ENCODE measurements around the gene TXNL4B.
A peak's percentile ranks its signal among the peaks of the same experiment; 100 is the strongest.
"Not testable (repeated sequence)": the region's sequence is repeated elsewhere in the genome, so short reads cannot be mapped to it uniquely, and the experiment has no call there.

Gene TXNL4B

GRCh38 chr16:72072514-72073342 lies 20.7 kb downstream of the TXNL4B start:
- FAIRE-seq, result no peak

GRCh38 chr16:72068930-72069329 lies 24.5 kb downstream of the TXNL4B start:
- no peak for FAIRE-seq

- peak; percentile 87 for FAIRE-seq
Measured at GRCh38 chr16:72066747-72067146, 26.7 kb downstream of the TXNL4B start.

- no peak for FAIRE-seq
Measured at GRCh38 chr16:72064361-72064894, 29.0 kb downstream of the TXNL4B start.

- no peak for FAIRE-seq
Measured at GRCh38 chr16:72061564-72061963, 31.9 kb downstream of the TXNL4B start.

- FAIRE-seq, result no peak
Measured at GRCh38 chr16:72060405-72060804, 33.0 kb downstream of the TXNL4B start.

- not testable (repeated sequence) for FAIRE-seq
Measured at GRCh38 chr16:72059060-72059459, 34.4 kb downstream of the TXNL4B start.

GRCh38 chr16:72057313-72057712 lies 36.1 kb downstream of the TXNL4B start:
- not testable (repeated sequence) for FAIRE-seq

- FAIRE-seq, result no peak
Measured at GRCh38 chr16:72055911-72056310, 37.5 kb downstream of the TXNL4B start.

GRCh38 chr16:72054254-72054847 lies 39.1 kb downstream of the TXNL4B start, which contains the start of gene HP:
HP (plus strand) TSS chr16:72054505; CDS start chr16:72054653, 148 bp downstream.
- not testable (repeated sequence) for FAIRE-seq

GRCh38 chr16:72051818-72052217 lies 41.6 kb downstream of the TXNL4B start:
- no peak for FAIRE-seq

GRCh38 chr16:72050769-72051464 lies 42.5 kb downstream of the TXNL4B start:
- FAIRE-seq, result no peak

GRCh38 chr16:72049110-72049509 lies 44.3 kb downstream of the TXNL4B start:
- FAIRE-seq, result no peak

- FAIRE-seq, result no peak
Measured at GRCh38 chr16:72044825-72045359, 48.5 kb downstream of the TXNL4B start.

- no peak for FAIRE-seq
Measured at GRCh38 chr16:72044296-72044695, 49.1 kb downstream of the TXNL4B start.

- FAIRE-seq, result no peak
Measured at GRCh38 chr16:72043539-72043938, 49.9 kb downstream of the TXNL4B start.

GRCh38 chr16:72043058-72043457 lies 50.4 kb downstream of the TXNL4B start:
- no peak for FAIRE-seq

GRCh38 chr16:72042157-72042660 lies 51.2 kb downstream of the TXNL4B start:
- no peak for FAIRE-seq

- FAIRE-seq, result no peak
Measured at GRCh38 chr16:72036098-72036497, 57.3 kb downstream of the TXNL4B start.
